ENCODE data around the gene DUSP22.

DUSP22 gene

DNA sequence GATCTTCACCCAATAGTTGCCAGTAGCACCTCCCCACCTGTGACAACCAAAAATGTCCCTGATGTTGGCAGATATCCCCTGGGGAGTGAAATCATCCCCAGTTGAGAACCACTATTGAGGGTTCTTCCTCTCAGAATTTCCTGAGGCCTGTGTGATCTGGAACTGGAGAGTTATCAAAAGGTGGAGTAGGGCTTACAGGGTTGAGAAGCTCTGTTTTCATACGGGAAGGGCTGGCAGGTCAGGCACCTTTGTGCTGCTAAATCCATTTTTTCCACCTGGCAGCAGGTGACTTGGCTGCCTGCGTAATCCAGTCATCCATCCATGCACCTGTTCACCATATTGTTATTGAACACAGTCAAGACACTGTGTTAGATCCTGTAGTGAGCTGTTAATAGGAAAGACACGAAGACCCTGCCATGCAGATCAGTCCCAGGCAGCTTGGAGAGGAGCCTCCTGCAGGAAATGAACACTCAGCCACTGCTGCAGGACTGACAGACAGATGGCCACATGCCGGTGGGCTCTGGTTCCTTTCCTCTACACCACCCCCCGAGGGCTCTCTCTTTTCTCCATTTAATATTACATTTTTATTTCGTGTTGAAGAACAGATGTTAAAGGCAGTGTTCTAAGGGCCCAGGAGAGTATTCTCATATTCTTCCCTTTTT lies 5.4 kb downstream of the DUSP22 start:
- DNase-seq = no peak

DNA sequence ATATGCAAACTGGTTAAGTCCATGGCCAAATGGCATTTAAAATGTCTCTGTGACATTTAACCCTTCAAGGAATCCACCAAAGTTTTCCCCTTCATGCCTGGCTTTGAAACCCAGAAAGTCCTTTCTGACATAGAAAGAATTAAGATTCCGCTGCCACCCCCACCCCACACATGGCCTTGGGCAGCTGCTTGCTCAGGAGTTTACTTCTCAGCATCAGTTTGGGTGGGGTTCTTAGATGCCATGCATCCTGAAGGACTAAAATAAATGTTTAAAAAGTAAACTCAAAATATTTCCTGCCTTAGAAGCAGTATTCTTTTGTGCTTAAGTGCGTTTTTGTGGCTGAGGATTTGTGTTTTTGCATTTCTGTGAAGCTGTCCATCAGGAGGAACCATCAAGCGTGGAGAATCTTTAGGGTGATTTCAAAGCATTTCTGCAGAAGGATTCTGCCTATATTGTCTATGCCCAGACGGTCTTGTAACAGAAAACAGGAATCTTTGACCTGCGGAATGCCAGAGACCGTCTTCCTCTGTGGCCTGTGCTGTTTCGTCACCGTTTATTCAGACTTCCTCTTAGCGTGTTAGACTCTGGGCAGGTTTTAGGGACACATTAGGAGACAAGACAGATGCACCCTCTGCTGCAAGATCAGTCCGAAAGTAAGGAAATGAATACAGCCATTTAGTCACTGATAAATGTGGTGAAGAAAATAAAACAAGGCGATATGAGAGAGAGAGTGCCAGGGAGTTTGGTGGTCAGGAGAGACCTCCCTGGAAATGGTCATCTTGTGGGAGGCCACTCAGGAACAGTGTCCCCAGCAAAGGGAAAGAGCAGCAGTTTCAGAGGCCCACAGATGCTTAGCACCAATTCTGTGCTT lies 6.2 kb downstream of the DUSP22 start:
- no peak for DNase-seq

DNA sequence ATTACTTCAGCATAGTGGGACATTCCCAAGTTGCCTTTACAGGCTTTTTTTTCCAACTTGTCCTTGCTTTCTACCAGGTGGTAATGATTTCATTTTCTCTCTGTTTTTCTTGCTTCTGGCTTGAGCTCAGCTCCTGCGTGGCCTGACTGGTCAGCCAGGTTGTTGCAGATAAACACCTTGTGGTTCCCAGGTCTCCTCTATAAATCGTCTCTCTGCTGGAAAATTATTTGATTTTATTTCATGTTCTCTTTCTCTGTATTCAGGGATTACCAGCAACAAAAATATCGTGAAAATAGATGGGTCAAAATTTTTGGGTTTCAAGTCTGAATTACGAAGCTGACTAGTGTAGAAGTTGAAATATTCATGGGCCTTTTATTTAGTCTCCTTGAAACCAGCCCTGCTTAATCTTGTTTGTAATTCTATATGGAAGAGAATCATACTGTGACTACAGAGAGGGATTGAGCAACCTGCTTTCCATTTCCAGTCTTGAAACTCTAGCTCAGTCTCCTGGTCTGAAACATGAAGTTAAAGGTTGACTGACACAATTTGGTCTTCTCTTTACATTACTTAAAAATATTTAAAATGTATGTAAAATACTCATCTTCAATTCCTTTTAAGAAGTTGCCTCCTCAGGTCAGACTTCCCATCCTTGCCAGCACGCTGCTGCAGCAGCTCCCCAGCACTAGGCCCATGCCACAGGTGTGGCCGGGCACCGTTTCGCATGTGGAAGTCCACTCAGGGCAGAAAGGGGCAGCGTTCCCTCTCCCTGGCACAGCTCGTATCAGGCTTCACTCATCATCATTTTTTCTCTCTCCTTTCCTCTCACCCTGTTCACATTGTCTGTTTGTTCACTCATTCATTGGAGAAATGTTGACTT lies 7.1 kb downstream of the DUSP22 start:
- DNase-seq = no peak

DNA sequence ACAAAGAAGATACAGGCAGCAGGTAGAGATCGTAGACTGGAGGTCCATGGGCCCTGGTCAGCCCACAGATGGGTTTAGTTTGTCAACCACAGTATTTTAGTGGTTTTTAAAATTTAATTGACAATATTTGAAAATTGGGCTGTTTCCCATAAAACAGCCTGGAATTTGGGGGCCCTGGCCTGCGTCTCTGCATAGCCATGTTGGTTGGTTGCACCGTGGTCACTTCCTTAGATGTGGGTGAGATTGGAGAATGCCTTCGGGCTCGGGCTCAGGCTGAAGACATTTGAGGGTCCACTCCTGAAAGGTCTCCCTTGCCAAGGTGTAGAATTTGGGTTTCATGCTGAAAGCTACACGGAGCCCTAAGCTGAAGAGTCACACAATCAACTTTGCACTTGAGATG lies 7.7 kb downstream of the DUSP22 start:
- no peak for DNase-seq

DNA sequence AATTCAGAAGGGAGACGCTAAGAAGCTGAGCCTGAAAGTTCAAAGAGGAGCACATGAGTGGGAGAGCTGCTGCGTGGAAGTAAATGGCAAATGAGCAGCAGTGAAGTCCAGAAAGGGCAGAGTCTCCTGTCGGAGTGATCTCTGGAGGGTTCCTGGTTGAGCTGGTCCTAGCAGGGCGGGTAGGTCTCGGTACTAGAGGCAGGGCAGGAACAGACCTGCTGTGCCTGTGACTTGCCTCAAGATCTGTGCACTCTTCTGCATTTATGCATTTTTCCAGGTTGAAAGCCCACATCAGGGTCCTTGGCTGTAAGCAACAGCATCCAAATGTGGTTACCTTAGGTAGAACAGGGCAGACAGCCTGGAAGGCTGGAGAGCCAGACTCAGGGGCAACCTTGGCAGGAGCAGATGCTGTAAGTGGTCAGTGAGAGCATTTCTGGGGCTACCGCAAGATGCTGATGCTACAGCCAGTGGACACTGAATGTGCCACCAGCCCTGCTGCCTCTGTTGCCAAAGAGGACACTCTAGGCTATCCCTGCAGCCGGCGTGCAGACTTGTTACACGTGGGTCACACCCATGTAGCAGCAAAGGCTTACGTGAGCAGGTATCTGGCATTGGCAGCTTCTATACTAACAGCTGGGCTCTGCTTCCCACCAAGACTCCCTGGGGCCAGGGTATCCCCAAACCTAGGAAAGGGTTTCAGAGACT lies 8.4 kb downstream of the DUSP22 start:
- DNase-seq = no peak

DNA sequence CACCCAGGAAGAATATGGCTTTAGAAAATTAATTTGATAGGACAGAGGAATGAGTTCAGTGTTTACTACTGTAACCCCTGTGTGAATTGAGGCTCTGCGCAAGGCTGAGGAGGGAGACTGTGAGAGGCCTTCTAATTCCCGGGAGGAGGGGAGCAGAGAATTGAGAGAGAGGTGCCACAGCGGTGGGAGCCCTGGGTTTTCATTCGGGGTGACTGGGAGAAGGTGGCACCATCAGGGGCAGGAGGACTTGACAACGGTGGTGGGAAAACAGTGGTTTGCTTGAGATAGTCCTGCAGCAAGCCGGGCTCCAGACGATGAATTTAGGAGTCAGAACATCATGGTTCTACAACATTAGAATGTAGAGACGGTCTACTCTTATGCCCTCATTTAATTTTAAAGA lies 9.2 kb downstream of the DUSP22 start:
- no peak for DNase-seq

DNA sequence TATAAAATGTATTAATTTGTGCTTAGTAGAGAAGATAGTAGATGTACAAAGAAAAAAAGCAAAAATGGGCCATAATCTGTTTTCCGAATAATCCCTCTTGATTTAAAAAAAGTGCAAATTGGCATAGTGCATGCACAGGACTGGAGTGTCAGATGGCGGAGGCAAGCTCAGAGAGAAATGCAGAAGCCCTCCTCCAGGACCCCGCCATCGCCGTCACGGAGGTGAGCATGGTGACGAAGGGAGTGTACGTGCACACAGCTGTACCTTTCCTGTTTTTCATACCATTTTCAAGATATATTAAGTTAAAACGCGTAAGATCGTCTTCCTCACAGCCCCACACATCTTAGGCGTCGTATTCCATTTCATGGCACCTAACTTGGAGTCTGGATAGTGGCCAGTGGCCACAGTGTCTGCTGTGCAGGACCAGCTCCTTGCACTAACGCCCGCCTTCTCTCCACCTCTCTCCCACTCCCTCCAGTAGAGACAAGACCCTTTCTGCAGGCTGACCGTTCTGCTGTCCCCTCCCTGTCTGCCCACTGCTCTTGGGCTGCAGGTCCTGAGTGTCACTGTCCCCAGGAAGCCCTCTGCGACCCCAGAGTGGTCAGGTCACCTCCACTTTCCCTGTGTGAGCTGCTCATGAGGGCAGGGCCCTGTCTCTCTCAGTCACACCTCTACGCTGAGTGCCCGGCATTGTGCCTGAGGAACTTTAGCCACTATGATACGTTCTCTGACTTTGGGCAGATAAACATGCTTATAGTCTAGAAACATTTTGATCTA lies 9.8 kb downstream of the DUSP22 start:
- no peak for DNase-seq

DNA sequence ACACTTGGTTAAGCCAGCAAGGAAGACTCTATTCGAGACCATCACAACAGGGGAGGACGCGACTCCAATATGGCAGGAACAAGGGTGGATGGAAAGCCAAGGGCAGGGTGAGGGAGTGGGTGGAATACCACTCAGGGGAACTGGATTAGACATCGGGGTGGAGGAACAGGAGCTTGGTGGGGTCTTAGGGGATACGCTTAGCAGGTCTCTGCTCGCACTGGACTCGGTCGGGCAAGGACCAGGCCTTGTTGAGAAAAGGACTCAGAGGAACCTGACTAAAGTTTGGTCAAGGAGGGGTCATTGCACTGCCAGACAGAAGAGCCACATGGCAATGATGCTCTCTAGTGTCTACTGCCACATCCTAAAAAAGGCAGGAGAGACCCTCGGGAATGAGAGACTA lies 10.5 kb downstream of the DUSP22 start:
- no peak for DNase-seq

DNA sequence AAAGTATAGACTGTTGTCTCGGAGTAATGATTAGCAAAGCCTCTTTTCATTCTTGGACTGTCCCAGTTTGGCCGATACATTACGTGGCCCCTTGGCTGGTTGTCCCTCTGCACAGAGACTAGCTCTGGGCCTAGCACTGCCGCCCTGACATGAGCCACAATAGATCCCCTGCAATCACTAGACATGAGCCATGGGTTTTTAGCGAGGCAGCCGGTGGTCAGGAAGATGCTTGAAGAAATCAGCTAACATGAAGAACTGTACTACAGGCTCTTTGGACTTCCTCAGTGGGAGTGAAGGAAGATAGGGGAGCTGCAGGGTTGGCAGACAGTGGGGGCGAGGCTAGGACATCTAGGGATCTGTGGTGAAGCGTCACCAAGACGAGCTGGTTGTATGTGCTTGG lies 11.0 kb downstream of the DUSP22 start:
- no peak for DNase-seq

DNA sequence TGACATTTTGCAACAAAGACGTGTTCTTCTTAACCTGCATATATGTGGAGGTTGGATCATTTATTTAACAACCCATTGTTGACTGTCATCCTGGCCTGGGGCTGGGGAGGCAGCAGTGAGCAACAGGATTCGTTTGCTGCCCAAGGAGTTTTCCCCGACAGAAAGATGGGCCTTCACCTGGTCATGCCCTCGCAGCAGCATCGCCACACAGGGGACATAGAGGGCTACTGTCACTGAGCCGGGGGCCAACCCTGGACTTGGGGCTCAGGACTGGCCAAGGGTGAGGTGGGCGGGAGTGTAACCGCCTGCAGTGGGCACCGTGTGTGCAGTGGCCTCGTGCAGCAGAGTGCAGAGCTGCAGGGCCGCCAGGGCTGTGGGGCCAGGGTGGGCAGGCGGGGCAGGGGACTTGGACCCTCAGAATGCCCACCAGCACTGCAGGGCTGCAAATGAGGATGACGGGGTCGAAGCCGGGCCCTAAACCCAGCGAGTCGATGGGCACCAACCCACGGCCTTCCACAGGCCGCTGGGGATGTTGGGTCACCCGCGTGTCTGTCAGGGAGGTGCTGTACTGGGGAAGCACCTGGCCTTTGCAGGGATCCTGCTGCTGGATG lies 11.8 kb downstream of the DUSP22 start:
- no peak for DNase-seq

DNA sequence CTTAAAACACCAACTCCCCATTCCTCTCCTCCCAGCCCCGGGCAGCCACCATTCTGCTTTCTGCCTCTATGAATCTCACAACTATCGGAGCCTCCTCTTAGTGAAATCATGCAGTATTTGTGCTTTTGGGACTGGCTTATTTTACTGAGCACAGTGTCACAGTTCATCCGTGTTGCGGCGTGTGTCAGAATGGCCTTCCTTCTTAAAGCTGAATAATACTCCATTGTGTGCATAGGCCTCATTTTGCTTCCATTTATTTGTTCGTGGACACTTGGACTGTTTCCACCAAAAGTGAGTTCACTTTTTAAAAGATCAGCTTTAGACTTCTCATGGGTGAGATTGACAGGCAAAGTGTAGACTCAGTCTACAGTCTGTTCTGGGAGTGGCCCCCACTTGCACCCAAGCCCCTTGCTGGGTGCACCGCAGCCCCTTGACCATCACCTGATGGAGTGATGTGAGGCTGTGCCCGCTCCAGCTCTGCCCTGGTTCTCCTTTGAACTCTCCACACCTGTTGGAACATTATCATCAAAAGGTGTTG lies 12.6 kb downstream of the DUSP22 start:
- no peak for DNase-seq

DNA sequence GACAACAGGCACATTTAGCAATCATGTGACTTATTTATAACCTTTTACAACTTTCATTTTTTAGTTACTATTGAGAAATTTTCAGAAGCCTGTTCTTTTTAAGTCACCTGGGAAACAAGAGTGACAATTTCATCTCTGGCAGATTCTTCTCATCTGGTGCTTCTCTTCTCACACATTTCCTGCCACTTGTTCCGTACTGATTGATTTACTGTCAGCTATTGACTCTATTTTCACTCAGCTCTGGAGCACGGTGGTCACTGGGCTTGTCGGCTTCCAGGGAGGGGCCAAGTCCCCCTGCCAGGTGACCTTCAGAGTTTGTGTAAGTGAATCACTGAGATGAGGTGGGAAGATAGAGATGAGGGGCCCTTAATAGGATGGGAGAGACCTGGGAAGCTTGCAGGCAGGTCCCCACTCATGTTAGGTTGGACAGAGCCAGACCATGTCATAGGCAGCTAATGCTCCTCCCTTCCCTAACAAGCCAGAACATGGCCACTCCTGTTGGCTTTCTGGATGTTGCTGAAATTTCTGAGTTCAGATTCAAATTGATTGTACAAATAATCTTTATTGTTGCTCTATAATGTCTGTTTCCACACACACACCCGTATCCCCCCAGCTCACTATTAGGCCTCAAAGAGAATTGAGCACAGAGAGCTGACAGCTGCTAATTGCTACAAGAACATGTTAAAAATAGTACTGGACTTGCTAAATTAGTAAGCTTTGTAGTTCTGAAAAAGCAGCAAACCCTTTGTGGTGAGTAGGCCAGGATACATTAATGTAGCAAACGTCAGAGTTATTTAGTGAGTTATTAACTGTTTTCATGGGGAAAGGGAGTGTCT lies 13.3 kb downstream of the DUSP22 start:
- no peak for DNase-seq

DNA sequence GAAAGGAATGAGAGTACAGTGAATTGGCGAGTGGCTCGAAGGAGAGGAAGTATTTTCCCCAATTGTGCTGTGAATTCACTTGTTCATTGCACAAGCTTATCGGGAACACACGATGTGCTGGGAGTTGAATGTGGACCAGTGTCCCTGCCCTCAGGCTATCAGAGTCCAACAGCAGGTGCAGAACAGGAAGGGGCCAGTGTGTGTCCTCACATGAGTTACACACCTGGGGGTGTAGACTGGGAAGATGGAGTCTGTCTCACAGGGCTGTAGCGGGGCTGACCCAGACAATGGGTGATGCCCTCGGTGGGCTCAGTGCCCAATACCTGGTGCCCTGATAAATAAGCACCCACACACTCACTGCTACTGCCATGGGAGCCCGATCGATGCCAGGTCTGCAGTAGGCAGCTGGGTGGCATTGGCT lies 14.4 kb downstream of the DUSP22 start:
- no peak for DNase-seq

DNA sequence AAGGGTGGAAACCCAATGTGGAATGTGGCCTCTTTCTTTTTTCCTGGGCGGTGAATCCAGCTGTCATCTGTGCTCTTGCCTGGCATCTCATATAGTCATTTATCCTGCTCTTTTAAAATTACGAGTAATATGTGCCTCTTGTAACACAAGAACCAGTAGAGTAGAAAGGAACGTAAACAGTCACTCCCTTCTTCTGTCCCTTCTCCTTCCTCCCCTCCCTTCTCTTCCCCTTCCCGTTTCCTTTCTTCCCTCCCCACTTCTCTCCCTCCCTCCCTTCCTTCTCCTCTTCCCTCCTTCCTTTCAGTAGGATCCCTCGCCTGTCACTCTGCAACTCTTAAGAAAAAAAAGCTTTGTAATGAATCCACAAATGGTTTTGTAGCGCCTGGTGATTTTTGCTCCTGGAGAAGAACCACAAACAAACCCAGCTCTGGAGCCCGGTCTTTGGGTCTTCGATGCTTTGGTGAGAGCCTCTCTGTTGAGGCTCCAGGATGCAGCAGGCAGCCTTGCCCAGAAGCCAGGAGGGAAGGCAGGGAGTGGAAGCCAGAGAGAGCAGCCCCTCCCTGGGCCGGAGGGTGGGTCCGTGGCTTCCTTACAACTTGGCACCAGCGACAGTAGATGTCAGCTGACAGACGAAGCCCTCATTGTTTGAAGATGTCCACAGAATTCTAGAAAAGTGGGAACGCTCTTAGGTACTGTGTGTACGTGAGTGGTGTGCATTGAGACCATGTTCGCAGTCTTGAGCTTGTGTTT lies 15.0 kb downstream of the DUSP22 start:
- no peak for DNase-seq

DNA sequence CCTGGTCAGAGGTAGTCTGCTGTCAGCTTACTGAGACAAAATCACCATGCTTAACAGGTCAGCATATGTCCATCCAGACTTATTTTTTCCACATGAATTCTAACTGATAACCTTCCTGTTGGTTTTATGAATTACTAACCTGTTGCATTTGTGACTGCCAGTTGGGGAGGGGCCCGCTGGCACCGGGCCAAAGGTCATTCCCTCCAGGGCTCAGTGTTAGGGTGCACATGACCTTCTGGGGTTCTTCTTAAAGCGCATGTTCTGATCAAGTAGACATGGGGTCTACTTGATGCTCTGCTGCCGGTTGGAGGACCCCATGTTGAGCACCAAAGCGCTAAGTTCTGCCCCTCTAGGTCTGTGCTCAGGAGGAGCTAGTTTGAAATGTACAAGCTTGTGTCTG lies 15.6 kb downstream of the DUSP22 start:
- no peak for DNase-seq

DNA sequence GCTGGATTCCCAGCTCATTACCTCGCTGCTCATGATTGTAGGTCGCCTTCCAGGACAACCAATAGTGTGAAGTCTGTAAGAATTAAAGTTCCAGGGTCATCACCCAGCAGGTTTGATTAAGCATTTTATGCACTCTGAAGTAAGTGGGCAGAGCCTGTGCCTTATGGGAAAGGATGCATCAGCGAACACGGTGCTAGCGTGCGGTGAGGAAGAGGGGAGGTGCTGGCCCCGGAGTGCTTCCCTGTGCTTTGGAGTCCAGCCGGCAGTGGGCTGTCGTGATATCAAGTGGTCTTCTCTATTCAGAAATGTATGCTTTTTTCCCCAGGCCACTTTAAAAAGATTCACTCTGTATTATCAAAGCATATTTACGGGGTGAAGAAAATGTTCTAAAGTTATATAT lies 16.0 kb downstream of the DUSP22 start:
- no peak for DNase-seq

DNA sequence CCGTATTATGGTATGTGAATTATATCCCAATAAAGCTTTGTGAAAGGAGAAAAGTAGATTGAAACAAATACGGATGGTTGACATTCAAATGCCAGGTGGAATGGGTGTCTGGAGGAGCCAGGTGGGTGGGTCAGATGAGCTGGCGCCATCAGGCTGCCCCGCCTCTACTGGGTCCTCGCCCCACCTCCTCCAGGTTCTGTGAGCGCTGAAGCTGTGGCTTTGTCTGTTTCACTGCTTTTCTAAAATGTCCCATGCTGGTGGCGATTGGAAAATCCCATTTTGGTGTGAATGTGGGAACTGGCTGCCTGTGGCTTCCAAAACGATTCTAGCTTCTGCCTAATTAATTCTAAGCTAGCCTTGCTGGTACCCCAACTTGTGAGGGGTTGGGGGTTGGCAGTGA lies 16.5 kb downstream of the DUSP22 start:
- no peak for DNase-seq

DNA sequence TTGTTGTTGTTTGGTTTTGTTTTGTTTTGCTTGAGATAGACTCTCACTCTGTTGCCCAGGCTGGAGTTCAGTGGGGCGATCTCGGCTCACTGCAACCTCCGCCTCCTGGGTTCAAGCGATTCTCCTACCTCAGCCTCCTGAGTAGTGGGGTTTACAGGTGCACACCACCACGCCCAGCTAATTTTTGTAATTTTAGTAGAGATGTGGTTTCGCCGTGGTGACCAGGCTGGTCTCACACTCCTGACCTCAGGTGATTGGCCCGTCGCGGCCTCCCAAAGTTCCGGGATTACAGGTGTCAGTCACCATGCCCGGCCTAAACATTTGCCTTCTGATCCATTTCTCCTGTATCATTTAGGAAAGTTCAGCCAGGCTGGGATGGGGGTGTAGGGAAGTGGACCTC lies 17.7 kb downstream of the DUSP22 start:
- no peak for DNase-seq

DNA sequence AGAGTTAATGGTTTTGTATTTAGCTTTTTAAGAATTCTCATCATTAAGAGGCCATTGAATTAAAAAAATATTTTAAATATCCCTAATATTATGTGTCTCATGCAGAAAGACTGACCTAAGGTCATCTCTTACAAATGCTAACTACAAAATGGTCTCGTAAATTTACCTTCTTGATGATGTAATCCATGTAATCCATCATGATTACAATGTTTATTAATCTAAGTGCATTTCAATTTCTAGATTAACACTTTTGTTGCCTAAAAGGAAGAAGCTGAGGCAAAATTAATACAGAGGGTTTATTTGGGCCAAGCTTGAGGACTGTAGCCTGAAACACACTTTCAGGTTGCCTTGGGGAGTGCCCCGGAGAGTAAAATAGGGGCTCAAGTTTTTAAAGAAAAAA lies 18.4 kb downstream of the DUSP22 start:
- DNase-seq = no peak
